ENCODE measurements around the gene RAB7B.

GRCh38 chr1:205975387-205975998 lies 27.7 kb downstream of the RAB7B start:
- TF ChIP-seq, protein P1, sequence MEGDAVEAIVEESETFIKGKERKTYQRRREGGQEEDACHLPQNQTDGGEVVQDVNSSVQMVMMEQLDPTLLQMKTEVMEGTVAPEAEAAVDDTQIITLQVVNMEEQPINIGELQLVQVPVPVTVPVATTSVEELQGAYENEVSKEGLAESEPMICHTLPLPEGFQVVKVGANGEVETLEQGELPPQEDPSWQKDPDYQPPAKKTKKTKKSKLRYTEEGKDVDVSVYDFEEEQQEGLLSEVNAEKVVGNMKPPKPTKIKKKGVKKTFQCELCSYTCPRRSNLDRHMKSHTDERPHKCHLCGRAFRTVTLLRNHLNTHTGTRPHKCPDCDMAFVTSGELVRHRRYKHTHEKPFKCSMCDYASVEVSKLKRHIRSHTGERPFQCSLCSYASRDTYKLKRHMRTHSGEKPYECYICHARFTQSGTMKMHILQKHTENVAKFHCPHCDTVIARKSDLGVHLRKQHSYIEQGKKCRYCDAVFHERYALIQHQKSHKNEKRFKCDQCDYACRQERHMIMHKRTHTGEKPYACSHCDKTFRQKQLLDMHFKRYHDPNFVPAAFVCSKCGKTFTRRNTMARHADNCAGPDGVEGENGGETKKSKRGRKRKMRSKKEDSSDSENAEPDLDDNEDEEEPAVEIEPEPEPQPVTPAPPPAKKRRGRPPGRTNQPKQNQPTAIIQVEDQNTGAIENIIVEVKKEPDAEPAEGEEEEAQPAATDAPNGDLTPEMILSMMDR (IDR thresholded peaks at IDR 0.05): no peak
- no peak for TF ChIP-seq POLR2A (IDR thresholded peaks at IDR 0.05)

All from lower leg skin (tissue), 3 donors.